T-helper 2 cell (primary cell): ENCODE data around the gene UBQLN4.
"Not testable (repeated sequence)": the region's sequence is repeated elsewhere in the genome, so short reads cannot be mapped to it uniquely, and the experiment has no call there.

Source experiments
- DNase-seq, 5 experiments: peaks; one replicate each; pipeline versions ENCODE4 v3.0.0 to v3.0.0-alpha.2; 2012 to 2022

Gene UBQLN4

DNA sequence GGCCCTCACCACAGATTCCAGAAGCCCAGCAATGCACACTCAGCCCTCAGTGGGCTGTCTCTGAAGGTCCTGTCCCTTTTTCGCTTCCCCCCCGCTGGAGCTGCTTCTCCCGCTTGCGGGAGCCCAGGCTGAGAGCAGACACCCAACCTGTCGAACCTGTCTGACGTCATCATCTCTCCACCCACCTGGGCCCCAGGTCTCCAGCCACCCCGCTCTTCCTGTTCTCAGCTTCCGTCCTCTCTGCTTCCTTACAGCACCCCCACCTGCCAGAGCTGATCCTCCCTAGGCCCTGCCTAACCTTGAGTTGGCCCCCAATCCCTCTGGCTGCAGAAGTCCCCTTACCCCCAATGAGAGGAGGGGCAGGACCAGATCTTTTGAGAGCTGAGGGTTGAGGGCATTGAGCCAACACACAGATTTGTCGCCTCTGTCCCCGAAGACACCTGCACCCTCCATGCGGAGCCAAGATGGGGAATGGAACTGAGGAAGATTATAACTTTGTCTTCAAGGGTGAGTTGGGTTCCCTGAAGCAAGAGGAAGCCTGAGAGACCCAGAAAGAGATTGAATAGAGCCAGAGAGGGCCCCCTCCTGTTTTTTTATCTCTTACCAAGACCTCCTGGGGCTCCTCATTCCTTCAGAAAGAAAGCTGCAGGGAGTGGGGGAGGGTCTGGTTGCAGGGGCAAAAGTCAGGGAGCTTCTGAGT, 7.5 kb upstream of the UBQLN4 start, which contains the start of gene RAB25:
Gene RAB25 (plus strand): TSS at position 224 of the 700 bp plus-strand sequence. CDS start 241 bp downstream, at position 465.
- no peak for DNase-seq

DNA sequence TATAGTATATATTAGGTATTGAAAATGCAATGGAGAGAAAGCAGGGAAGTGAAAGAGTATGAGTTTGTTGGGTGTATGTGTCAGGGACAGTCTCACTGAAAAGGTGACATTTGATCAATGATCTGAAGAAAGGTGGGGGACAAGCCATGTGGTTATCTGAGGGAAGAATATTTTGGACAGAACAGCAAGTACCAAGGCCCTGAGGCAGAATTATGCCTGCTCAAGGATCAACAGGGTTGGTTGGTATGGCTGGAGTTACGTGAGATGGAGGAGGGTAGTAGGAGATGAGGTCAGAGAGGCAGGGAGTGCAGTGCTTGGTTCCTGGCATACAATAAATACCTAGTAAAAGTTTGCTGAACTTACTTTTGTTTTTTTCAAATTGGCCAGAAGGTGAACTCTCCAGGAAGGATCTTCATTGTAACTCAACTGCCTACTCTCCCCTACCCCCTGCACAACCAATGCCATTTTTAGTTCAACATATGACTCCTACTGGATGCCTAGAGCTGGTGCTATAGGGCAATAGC, 2.8 kb upstream of the UBQLN4 start:
- DNase-seq, result peak in 1 of 5 experiments; percentile 12

DNA sequence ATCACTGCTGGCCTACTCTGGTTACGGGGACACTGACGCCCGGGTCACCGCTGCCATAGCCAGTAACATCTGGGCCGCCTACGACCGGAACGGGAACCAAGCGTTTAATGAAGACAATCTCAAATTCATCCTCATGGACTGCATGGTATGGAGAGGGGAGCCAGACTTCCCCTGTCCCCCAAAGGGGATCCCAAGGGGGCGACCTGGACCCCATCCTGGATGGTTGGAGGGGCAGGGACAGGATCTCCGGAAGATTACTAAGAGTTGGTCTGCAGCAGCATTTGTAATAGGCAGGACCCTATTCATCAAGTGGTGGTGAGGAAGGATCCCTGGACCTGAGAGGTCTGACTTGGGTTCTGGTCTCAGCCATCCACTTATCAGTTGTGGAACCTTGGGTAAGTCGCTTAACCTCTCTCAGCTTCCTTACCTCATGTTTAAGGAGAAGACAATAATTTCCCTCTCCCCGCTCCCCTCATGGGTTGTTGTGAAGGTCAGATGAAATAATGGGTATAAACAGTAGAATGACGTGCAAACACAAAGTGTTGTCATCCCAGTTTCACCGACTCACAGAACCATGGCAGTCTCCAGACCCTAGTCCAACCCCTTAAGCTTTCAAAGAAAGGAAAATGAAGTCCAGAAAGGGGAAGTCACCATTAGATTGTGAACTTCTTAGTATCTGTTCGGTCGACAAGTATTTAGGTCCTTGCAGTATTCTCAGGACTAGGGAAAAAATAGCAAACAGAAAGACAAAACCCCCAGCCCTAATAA, 1.9 kb upstream of the UBQLN4 start:
- DNase-seq, result no peak

DNA sequence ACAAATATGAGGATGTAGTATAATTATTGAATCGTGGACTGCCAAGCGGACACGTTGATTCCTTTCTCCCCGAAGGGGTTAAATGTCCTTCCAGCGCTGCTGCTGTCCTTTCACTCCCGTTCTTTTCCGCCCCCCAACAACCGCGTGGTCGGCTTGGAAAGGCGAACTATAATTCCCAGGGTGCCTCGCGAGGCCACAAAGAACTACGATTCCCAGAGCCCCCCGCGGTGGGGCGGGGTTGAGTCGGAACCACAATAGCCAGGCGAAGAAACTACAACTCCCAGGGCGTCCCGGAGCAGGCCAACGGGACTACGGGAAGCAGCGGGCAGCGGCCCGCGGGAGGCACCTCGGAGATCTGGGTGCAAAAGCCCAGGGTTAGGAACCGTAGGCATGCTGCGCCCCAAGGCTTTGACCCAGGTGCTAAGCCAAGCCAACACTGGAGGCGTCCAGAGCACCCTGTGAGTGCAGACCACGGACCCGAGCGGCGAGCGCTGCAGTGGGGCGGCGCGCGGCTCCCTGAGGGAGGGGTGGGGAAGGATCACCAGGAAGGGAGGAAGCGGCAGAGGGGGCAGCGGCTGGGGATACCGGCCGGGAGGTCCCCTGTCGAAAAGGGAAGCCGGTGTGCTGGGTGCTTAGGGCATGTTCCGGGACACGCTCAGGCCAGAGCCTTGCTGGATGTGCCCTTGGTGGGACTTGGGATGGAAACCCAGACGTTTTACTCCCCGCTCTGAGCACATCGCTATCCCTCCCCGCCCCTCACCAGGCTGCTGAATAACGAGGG, 1.1 kb upstream of the UBQLN4 start, which contains the start of gene LAMTOR2:
Gene LAMTOR2 (plus strand): TSS at position 283 of the 781 bp plus-strand sequence. CDS start 108 bp downstream, at position 391.
- DNase-seq, result peak; percentile 80 to 97 (median 93)

DNA sequence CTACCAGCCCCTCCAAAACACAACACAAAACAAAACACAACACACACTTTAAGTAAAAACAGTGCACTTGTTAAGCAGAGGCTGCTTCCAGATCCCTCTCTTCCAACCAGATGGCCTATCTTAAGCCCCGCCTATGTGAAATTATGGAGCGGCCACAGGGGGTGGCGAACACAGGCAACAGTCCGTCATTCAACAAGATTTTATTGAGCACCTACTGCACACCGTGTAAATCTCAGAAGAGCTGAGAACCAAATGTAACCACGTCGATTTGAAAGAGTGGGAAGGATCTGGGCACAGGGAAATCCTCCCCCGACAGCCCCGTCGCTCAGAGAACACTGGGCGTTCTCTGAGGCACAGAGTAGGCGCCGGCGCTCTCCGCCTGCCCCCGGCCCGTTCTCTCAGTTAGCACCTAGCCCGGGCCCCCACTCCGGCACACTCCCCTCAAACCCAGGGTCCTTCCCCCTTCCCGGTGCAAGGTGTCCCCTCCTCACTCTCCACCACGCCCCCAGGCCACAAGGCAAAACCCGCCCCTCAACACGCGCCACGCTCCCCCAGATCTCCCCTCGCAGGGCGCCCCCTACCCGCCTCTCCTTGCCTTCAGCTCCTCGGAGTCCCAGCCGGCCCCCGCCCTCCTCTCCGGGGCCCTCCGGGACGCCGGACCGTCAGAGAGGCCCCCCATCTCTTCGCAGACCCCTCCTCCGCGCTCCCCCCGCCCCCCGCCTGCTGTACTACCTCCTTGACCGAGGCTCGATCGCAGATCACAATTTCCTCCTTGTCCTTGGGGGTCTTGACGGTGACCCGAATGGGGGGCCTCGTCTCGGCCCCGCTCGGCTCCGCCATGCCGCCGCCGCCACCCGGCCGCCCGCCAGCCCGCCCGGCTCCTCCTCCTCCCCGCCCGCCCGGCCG, 483 bp downstream of the UBQLN4 start:
- DNase-seq, result peak; percentile 45 to 70 (median 60)

DNA sequence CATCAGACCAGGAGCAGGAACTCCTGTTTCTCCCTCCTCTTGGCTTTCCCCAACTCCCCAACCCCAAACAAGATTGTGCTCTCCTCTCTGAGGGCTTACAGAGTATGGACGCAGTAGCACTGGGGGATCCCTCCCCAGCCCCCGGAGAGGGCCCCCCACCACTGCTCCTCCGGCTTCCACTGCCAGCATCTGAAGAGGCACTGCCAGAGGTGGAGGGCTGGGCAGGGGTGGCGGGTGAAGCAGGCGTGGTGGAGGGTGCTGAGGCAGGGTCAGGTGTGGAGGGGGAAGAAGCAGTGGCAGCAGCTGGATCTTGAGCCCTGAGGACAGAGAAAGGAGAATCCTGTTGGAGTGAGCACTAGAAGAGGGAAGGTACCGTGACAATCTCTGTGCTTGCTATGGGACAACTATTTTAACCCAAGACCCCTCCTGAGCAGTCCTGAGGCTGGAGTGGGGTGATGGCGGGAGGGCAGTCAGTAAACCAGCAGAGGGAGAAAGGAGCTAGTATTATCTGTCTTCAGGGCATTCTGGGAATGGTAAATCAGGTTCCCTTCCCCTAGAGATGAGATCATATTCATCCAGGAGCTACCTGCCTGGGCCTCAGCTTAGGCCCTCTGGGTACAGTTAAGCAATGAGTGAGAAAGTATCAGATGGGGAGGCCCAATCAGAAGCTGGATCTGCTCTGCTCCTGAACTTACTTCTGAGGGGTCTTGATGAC, 2.4 kb downstream of the UBQLN4 start:
- DNase-seq, result no peak

DNA sequence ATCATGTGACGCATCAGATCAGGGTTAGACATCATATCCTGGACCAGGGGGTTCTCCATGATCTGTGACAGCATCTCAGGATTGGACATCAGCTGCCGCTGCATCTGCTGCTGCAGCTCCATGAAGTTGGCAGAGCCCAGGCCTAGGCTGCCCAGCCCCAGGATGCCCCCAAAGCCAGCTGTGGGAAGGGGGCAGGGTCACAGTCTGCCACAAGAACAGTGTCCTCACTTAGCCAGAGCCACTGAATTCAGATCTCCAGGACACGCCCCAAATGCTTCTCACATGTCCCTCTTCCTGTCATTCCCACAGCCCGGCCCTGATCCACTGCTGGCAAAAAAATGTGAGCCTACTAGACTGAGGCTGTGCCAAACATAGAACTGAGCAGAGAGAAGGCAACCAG, 3.2 kb downstream of the UBQLN4 start:
- no peak for DNase-seq

DNA sequence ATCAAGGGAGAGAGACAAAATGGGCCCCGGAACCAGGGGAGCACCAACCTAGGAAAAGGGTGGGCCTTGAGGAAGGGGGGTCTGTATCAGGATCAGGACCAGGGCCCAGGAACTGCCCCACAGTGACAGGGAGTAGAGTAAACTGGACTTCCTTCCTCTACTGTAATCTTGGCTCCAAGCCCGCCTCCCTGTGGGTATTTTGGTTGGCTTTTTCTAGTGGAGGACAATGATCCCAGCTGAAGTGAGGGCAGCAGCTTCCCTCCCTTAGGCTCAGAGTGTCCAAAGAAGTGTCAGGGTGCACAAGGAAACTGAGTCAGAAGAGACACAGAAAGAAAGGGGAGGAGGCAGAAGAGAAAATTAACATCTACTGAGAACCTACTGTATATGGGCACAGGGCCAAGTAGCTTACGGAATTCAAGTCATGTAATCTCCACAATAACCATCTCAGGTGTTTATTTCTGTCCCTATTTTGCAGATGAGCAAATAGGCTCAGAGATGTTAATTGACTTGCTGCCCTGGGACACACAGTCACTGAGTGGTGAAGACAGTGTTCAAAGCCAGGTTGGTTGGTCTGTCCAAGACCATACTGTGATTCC, 4.8 kb downstream of the UBQLN4 start:
- no peak for DNase-seq

DNA sequence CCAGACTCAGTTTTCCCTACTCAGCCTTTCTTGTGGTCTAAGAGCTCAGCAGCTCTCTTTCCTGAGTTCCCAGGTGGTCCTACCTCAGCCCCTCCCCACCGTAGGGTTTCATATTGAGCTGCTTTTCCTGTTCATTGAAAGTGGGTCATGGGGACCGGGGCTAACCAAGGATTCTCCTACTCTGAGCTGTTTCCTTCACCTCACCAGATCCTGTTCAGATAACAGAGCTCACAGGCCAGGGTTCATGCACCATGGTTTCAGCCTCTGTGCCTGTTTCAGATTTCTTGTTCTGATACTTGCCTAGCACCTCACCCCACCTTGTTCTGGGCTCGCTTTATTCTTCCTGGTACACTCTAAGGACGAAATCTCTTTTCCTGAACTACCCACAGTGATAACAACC, 8.5 kb downstream of the UBQLN4 start:
- DNase-seq, result peak in 2 of 5 experiments; percentile 8 to 88

DNA sequence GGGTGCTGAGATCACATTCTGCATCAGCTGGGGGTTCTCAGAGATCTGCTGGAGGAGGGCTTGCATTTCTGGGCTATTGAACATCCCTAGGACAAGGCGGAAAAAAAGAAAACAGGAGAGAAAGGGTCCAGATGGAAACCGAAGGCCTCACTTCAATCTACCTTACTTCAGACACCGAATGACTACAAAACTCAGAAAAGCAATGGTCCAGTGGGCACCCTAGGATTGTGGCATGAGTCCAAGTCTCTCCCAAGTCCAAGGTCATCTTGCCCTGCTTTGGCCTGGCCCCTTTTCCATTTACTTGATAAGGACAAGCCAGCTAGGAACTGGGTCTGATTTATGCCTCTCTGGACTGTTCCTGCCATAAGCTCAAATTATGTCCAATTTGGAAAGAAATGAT, 10.8 kb downstream of the UBQLN4 start:
- DNase-seq, result no peak

DNA sequence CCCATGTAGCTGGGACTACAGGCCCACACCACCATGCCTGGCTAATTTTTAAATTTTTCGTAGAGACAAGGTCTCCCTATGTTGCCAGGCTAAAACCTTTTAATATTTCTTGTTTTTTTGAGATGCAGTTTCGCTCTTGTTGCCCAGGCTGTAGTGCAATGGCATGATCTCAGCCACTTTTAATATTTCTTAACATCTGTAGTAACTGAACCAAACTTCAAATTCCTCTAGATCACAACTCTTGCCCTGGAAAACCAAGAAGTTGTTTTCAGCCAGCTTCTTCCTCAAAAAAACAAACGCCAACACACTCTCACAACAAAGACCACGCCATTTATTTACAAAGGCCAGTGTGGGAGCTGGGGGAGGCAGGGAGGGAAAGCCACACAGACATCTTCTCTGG, 18.6 kb downstream of the UBQLN4 start:
- DNase-seq, result not testable (repeated sequence)

DNA sequence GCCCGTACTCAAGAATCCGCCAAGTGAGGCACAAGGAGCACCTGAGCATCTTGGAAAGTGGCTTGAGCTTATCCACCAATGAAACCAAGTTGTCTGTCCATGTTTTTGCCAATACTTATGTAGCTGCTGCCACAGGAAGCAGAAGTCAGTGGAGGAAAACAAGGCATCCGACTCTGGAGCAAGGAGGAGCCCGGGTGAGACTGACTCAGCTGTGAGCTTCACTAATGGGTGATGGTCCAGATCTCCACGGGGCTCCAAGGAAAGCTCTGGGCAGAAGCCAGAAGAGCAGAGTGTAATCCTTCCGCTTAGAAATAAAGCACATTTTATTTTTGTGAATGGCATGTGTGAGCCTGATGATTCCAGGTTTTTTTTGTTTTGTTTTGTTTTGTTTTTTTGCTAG, 20.6 kb downstream of the UBQLN4 start:
- no peak for DNase-seq

DNA sequence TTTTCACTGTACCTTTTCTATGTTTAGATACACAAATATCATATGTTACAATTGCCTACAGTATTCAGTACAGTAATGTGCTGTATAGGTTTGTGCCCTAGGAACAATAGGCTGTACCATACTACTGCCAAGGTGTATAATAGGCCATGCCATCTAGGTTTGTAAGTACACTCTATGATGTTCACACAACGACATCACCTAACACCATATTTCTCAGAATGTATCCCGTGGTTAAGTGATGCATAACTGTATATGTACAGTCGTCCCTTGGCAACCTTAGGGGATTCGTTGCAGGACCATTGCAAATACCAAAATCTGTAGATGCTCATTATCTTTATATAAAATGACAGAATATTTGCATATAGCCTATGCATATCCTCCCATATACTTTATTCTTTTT, 27.0 kb downstream of the UBQLN4 start:
- peak in 1 of 5 experiments; percentile 22 for DNase-seq

DNA sequence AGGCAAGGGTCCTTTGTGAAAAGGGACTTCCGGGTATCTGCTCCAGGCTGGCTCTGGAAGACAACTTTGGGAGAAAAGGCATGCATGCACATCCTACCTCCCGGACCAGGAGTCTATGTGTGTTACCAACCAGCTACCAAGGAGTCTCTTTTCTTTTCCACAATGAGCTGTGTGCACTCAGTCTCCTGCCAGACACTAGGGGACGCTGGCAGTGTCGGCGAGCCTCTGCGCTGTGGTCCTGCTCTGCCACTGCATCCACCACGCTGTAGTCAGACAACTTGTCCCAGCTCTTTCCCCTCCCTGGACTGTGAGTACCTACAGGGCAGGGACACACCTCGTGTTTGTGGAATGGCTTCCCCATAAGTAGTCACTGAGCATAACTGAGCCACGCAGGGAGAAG, 27.7 kb downstream of the UBQLN4 start:
- peak in 2 of 5 experiments; percentile 18 to 77 for DNase-seq

DNA sequence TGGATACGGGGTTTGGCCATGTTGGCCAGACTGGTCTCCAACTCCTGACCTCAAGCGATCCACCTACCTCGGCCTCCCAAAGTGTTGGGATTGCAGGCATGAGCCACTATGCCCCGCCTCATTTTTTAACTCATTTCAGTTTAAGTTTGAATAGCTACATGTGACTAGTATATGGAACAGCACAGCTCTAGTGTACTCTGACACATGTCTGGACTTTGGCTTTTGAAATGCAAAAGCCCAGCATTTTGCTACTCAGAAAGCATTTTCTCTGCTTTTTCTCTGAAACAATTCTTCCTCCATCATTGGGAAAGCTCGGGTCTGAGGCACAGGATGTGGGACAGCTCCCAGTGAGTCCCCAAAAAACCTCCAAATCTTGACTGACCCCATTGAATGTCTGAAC, 28.8 kb downstream of the UBQLN4 start:
- no peak for DNase-seq

DNA sequence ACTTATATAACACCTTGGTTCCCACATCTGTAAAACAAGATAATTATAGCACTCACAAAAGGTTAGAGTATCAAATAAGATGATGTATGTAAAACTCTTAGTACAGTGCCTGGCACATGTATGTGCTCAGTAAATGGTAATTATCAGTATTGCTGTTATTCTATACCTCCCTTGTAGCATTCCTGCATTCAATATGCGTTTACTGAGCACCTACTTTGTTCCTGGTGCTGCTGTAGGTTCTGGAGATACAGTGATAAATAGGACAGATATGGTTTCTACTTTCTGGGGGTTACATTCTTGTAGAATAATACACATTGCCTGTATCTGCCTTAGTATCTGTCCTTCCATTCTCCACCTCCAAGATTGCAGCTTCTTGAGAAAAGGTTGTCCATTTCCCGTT, 31.6 kb downstream of the UBQLN4 start:
- DNase-seq, result no peak

DNA sequence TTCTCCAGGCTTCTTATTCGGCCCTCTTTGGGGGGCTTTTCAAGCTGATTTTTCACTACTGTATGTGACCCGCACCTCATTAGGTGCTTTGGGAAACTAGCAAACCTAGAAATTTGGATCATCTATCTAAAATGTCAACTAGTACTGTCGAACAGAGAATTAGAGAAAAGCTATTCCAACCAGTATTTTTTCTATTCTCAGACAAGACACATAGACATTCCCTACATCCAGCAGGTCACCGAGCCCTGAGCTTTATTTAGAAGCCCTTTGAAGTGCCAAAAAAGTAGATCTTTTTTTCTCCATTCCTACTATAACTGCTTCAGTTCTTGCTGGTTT, 32.5 kb downstream of the UBQLN4 start:
- DNase-seq, result no peak

DNA sequence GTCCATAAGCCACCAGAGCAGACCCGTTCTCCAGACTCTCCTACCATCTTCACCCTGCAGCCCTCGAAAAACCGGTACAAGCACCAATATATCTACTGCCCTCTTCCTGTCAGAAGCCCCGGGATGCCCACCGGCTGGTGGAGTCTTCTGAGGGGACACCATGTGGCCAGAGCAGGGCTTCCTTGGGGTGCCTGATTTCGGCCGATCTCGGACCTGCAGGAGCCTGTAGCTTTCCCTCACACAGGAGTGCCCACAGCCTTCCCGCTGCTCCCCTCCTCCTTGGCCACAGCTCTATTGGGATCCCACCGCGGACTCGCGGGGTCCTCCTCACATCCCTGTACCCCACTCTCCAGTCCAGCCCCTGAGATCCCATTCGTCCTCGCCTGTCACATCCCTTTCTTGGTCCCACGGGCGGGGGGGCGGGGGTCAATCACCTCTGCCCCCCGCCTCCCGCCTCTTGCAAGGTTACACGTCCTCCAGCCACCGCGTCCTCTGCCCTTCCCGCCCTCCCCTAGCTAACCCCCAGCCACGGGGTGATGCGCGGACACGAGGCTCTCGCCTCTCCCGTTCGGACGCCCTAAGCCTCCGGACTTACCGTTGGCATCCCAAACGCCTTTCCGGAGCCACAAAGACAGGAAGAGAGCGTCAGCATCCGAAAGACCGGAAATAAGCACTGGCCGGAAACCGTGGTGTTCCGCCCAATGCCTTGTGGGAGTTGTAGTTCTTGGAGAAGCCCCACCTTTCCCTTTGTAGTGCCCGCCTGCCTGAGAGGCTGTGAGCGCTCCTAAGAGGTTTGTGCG, 33.1 kb downstream of the UBQLN4 start, which contains the start of gene SSR2:
Gene SSR2 (minus strand): TSS at position 659 of the 800 bp plus-strand sequence. CDS start 784 bp downstream, outside the sequence.
- peak; percentile 50 to 93 (median 76) for DNase-seq

DNA sequence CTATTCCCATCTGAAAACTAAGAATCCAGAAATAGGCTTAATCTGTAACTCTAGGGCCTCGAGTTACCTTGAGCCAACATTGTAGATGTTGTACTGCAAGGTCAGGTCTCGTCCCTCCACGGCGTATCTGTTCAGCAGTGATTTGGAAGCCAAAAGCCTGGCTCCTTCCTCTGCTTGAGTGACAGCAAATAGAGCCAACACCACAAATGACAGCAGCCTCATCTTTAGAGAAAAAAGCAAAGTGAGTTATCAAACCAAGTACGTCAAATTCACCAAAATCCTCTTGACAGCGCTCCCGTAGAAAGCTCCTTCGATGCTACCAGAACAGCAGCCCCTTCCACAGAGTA, 33.7 kb downstream of the UBQLN4 start:
- no peak for DNase-seq

DNA sequence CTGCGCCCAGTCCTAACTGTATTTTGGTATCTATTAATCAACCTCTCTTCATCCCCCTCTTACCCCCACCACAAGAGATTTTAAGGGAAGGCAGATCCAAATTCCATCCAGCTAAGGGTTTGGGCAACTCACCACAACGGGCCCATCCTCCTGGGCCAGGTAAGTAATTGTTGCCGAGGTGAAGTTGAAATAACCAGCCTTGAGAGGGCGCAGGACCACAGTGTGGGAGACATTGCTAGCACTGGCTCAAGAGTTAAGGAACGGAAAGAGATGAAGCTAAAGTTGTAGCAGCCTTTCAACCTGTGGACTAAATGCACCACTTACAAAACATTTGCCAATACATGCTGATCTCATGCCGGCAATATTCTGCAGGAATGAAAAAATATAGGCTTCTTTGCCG, 38.8 kb downstream of the UBQLN4 start:
- DNase-seq, result no peak
